DMS114 treated with DMSO at 0.1 percent for 48 hours (cell line): ENCODE results near the gene PPP2CA.
"Not testable (repeated sequence)": the region's sequence is repeated elsewhere in the genome, so short reads cannot be mapped to it uniquely, and the experiment has no call there.

Experiments used
- DNase-seq: peaks from one replicate; lab custom pipeline; 2025; ENCODE audit not compliant: unreplicated experiment; lab: John Stamatoyannopoulos, UW

The PPP2CA gene

DNA sequence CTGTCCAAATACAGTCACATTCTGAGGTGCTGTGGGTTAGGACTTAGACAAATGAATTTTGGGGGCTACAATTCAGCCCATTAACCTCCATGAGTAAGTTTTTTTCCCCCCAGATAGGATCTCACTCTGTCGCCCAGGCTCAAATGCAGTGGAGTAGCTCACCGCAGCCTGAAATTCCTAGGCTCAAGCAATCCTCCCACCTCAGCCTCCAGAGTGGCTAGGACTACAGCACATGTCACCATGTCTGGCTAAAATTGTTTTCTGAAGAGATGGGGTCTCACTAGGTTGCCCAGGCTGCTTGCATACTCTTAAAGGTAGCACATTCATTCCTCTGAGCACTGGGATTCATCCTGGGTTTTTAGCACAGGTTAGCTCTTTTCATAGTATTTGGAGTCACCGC, 22.2 kb downstream of the PPP2CA start:
- no peak for DNase-seq

DNA sequence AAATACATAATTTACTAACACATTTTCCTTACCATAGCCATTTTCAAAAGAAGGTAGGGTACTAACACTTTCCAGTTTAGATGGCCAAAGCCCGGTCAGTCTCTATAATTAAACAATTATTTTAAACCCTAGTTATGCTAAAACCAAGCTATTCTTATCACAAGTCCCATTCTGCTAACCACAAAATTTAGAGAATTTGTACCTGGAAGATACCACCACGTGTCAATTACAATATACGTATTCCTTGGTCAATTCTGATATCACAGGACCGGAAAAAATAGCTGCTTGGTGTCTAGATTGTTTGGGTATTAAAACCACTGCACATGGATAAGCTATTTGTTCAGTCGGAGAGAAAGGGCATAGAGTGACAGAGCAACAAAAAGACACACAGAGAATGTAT, 30.2 kb downstream of the PPP2CA start:
- no peak for DNase-seq

DNA sequence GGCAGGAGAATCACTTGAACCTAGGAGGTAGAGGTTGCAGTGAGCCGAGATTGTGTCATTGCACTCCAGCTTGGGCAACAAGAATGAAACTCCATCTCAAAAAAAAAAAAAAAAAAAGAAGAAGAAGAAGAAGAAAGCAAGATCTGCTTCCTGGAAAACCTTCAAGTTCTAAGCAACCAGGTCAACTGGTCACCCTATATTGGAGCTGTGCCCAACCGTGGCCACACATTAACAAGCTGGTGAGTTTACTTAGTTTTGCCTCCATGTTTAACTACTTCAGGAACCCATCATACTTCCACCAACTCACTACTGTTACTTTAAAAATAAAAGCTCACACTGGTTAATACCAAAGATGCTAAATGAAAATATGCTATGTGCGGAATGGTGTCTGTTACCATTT, 36.8 kb downstream of the PPP2CA start:
- no peak for DNase-seq

DNA sequence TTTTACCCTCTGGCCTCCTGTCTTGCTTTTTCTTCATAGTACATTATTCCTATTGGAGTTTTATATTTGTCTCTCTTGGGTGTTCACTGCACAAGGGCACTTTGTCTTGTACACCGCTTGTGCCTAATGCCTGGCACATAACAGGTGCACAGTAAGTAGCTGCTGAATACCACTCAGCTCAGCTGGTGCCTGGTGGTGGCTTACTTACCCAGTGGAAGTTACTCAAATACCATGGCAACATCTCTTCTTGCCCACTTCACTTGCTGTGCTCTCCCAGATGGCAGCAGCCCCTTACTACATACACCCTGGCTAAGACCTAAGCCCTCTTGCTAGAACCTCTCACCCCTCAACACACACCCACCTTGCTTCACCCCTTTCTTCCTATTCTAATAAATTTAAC, 37.8 kb downstream of the PPP2CA start:
- DNase-seq, result no peak

DNA sequence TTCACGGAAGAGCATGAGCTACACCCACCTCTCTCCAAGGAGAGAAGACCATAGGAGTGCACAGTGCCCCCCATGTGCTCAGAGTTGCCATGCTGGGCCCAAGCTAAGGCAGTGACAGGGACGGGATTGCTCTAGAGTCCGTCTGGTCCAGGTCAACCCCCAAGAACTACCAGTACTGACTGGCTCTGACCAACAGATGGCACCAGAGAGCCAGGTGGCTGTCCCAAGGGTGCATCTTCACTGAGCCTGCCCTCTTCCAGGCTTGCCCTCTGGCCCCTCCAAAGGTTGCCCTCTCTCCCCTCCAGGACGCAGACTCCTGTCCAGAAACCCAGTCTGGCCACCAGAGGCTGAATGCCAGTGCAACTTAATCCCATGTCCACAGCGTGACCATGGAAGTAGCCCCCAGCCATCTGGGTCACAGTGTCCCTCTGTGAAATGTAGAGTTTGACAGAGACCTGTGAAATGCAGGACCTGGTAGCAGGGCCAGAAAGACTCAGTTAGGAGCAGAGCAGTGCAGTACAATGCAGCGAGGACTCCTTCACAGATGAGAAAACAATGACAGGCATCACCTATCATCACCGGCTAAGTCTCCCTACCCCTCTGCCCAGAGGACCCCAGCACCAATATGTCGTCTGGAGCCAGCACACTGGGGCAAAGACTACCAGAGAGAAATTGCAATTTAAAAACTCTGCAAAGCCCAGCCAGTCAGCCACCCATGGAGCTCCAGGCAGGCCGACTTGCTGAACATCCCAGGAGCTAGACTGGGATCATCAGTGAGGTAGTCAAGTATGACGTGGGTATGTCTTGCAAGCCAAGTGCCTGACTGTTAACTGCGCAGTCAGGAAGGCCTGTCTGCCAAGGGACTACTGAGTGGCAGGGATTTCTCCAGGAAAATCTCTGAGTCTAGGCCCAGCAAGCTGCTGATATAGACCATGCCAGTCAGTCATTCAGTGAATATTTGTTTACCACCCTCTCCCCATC, 41.4 kb downstream of the PPP2CA start:
- peak; percentile 18 for DNase-seq

DNA sequence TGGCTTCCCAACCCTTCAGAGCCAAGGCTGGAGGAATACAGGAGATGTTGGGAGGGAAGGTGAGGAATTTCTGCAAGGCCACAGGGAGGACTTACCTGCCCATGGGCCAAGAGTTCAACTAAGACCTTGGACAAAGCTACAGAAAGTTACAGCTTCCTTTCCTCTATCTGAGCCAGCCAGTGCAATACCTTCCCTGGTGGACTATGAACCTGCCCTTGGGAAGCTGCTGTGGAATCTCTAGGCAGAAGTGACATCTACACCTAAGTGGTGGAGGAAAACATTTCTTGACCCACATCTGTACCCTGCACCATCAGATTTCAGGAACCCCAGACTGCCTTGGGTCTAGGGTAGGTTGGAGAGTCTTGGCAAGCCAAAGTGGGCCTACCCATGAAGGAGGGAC, 42.4 kb downstream of the PPP2CA start:
- DNase-seq, result no peak

DNA sequence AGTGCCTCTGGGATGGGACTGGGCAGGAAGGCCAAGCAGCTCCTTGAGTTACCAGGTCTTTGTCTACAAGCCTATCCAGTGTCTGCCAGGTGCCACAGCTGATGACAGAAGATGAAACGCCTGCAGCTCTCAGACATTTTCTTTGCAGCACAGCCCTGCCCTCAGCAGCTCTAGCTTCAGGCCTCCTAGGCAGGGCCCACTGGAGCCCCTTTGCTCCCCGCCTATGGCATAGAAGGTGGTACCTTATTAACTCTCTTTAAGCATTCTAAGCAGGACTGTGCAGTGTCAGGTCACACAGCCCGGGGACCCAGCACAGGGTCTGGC, 47.8 kb downstream of the PPP2CA start:
- DNase-seq, result no peak

DNA sequence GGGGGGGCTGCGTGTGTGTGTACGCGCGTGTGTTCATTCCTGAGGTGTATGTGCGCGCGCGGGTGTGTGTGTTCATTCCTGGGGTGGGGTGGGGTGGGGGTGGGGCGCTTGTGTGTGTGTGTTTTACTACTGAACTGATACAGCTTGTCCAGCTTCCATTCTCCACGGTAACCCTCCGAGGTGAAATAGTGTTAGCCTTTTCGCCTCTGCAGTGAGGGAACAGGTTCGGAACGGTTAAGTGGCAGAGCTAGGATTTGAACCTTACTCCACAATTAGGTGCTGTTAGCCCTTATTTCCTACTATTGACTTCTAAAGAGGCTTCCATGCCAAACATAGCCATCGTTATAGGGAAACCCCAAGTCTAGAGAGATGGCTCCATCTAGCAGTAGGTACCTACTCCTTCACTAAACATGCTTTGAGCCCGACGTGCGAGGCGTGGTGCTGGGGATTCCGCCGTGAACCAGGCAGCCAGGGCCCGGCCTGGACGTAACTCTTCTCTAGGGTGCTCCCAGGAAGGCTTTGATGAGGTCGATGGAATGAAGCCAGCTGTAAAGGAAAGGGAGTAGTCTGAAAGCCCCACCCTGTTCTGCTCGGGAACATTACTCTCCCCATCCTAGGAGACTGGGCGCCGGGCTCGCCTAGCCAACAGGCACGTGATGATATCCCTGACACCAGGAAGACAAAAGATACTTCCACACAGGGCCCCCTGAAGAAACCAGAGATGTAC, 48.3 kb downstream of the PPP2CA start:
- DNase-seq, result no peak

DNA sequence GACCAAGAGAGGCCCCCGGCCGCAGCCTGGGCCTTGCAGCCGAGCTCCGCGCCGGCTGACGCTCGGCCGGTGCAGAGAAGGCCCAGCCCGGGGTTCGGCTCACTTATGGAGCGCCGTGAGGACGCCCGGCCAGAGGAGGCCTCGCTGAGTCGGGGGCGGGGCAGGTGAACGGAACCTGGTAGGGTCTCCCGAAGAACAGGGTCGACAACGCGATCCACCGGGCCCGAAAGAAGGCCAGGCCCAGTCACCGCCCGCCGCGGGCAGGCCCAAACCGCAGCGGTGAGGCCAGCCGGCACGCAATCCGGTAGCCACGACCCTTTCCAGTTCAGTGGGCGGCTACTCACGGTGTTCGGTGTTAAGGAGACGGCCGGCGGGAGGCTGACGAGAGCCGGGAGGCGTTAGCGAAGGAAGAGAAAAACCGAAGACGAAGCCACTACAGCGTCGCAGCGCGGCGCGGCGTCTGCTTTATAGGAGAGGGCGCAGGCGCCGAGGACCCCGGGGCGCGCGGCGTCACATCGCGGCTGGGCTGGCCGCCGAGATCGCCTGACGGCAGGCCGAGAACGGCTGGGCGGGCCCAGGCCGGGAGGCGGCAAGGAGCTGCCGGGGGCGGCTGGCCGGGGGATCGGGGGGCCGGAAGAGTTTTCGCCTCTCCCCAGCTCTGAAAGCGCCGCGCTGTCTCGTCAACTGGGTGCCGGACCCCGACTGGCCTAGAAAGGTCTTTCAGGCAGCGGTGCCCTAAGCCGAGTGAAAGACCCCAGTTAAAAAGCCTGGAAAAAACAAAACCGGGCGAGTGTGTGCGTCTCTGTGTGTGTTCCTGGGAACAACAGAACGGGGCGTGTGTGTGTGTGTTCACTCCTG, 49.1 kb downstream of the PPP2CA start, which contains the start of gene SKP1:
Gene SKP1, minus strand, starts transcription at position 440 of the 858 bp plus-strand sequence. CDS start 2,928 bp downstream, outside the sequence.
- DNase-seq, result peak; percentile 68

DNA sequence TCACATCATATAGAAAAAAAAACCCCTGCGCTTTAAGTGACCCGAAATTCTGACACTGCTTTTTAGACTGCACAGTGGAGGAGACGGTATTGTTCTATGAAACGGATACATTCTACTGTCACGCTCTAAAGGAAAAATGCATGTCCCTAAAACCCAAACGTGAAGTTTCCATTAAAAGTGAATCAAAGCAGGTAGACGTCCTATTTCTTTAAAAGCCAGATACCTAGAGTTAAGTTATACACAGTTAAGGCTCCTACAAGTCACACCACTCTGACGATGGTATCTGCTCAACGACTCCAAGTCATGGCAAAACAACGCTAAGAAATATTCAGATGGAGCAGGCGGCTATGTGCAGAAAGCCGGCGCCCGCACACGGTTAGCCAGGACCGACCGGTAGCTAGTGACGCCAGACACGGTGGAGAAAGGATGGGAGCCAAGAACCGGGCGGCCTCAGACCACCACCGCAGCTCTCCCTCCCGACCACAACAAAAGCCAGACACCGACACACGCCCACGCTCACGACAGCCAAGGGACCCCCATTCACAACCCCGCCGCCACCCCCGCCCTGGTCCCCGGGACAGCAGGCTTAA, 49.9 kb downstream of the PPP2CA start:
- no peak for DNase-seq

DNA sequence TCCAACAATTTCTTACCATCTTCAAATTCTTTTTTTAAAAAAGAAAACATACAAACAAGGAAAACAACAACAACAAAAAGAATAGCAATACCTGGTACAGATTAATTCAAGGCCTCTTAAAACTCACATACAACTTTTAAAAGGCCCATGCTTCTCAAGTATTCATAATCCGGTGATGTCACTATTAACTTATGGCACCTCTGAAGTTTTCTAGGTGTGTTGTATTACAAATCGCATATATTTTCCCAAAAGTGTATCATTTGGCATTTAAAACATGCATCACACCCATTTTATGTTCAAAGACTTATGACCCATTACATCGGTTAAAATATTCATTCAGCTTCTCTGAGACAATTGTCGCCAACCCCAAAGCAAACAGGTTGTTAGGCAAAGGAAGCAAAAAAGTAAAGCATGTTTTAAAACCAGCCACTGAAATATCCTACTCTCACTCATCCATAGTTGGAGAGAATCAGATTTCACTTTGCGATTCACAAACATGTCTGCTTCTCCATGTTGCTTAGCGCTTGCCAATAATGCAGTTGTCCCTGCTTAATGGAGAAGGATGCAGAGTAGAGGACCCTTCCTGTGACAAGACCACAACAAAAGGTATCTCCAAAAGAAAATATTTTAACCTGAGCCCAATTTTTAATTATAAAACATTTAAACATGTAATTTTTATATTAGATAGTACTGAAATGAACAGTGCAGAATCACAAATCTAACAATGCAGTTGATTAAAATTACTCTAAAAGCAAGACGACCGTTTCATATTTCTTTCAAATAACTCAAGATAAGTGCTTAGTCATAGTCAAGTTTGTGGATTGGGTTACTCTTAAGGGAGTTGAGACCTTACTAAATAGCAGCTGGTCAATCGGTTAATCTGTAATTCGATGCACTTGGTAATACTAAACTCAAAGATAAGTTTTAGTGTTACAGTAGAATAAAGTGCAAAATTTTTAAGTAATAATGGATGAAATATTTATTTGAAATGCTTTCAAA, 50.7 kb downstream of the PPP2CA start:
- no peak for DNase-seq

DNA sequence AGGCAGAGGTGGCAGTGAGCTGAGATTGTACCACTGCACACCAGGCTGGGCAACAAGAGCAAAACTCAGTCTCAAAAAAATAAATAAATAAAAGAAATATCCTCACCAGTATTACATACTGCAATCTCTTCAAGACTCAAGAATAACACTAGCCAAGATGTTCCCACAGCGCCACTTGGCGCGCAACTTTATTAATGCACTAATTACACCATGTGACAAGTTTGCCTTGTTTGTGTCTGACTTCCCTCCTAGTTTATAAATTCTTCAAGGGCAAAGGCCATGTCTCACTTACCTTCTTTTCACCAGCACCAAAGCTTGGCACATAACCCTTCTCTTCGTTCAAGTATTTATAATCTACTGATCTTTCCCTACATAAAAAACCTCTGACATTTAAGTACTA, 53.9 kb downstream of the PPP2CA start:
- no peak for DNase-seq

DNA sequence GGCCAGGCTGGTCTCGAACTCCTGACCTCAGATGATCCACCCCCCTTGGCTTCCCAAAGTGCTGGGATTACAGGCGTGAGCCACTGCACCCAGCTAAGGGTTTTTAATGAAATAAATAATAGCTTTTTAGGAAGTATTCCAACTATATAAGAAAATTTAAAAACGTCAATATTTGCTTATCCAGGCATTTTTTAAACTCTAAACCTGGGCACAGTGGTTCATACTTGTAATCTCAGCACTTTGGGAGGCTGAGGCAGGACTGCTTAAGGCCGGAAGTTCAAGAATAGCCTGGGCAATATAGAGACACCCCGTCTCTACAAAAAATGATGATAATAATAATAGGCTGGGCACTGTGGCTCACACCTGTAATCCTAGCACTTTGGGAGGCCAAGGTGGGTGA, 63.3 kb downstream of the PPP2CA start:
- DNase-seq, result no peak

DNA sequence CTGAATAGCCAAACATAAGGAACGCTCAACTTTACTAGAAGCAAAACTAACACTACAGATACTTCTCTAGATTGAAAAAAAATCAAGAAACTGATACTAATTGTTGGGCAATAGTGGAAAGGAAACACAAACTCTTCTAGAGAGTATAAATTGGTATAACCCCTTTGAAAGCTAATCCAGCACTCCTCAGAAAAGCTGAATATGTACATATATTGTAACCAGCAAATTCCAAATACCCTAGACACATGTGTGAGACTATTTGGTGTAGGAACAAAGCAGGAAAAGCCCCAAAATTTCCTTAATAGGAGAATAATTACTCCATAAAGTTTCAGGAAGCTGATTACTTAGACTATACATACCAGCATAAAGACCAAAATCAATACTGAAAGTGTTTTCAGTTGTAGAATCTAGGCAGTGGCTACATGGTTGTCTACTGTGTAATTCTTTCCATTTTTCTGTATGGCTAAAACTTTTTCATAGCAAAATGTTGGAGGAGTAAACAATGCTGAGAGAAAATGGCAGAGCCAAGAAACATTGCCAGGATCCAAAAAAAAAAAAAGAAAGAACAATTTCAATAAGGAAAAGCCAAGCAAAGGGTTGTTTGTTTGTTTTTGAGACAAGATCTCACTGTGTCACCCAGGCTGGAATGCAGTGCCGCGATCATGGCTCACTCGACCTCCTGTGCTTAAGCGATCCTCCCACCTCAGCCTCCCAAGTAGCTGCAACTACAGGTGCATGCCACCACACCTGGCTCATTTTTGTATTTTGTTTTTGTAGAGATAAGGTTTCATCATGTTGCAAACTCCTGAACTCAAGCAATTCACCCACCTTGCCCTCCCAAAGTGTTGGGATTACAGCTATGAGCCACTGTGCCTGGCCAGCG, 64.1 kb downstream of the PPP2CA start:
- no peak for DNase-seq

DNA sequence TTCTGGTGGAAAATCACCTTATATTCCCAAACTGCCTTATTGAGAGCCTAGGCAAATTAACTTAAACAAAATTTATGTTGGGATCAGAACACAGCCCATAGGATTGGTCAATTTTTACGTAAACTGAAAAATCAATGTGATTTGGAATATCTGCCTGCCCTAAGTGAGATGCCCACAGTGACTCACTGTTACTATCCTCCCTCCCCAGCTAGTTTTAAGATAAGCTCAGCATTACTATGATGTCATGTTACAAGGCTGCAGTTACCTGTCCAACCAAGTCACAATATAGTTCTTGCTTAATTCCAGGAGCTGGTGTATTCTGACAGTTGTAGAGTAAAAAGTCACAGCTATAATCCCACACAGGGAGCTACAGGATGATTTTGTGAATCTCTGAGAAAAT, 72.2 kb downstream of the PPP2CA start:
- DNase-seq, result no peak

DNA sequence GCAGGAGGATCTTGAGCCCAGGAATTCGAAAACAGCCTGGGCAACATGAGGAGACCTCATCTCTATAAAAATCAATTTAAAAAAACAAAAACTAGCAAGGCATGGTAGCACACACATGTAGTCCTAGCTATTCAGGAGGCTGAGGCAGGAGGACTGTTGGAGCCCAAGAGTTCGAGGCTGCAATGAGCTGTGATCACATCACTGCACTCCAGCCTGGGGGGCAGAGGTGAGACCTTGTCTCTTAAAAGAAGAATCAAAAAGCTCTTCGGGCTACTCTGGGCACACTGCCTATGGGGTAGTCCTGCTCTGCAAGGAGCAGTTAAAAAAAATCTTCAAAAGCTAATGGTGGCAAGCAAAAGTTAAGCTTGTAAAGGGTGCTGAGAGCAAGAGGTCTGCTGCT, 72.6 kb downstream of the PPP2CA start:
- DNase-seq, result no peak

DNA sequence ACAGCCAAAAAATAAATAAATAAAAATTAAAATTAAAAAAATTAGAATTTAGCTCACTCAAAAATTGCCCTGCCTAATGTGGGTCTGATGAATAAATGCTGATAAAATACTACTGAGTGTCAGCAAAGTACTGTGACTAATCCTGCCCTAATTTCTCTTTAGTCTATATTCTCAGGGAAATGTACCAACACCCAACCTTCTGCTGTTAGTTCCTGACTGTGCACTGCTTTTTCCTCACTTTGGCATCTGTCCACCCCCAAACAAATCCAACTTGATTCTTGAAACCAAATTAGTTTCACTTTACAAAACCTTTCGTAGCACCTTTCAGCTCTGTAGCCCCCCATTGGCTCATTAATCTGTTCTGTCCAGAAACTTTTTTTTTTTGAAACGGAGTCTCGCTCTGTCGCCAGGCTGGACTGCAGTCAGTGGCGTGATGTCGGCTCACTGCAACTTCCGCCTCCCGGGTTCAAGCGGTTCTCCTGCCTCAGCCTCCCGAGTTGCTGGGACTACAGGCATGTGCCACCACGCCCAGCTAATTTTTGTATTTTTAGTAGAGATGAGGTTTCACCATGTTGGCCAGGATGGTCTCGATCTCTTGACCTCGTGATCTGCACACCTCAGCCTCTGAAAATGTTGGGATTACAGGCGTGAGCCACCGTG, 73.6 kb downstream of the PPP2CA start:
- not testable (repeated sequence) for DNase-seq

DNA sequence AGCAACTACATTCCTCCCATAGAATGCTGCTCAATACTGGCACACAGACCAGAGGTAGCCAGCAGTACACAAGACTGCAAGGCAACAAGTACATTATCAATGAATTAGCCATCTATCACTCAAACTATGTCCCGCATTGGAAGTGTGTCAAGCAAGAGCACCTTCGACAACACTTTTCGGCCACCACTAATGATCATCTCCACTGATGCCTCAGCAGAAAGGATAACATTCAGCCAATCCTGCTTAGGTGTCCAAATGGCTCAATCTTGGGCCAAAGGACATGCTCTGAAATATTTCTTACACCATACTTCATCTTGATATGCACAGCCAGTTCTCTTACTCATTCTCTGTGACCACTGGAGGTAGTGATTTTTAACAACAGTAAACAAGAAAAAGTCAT, 74.2 kb downstream of the PPP2CA start:
- no peak for DNase-seq
